ENCODE results near the gene SLC9A5. TPM values are rescaled to one million over a fixed set of nuclear protein-coding genes. Genes with fewer than 3 reads are reported as not detected.

Gene SLC9A5
- polyA plus RNA-seq, 2 of the 4 experiments (the other 2 are of a cell fraction): 0.83 to 2.5 TPM

GRCh38 chr16:67233596-67233995 lies 15.2 kb upstream of the SLC9A5 start:
- DNase-seq (ENCODE audit: low read depth in 1 of 2, low spot score in 1 of 2) (no peak), ATAC-seq (no peak), FAIRE-seq (no peak)
- Histone ChIP-seq H3K27ac (no peak overlapping the region), H3K9me3 (no peaks in the 10 kb centered on the region), H3K4me2 (no peak overlapping the region), H3K4me1 (no peaks in the 10 kb centered on the region), H3K4me3 (no peak overlapping the region)
- ChIA-PET POLR2A (no interaction called here), CTCF (interaction anchor here (2.9 to 14.1 kb wide), 2 partner anchors 12 to 44 kb away, joined by 8 to 138 read pairs; partner anchors contain the start of genes FHOD1 and SLC9A5)
- TF ChIP-seq KDM1A (IDR thresholded peaks at IDR 0.05; ENCODE audit: low read depth): no peak
- 84% methylated on average over 6 of the region's 7 CpGs for WGBS (ENCODE audit: missing lambda C conversion rate)

- WGBS (ENCODE audit: missing lambda C conversion rate): 94% methylated on average over 8 of the region's 10 CpGs
- TF ChIP-seq RAD21 (conservative IDR thresholded peaks at IDR 0.05 in 1 of 2, IDR thresholded peaks at IDR 0.05 in 1 of 2) (no peak), ATOH8 (CRISPR knock-in tag; IDR thresholded peaks at IDR 0.05; ENCODE audit: low read depth) (no peak), HOXB13 (CRISPR knock-in tag; IDR thresholded peaks at IDR 0.05; ENCODE audit: low read depth) (no peak), NFE2L2 (conservative IDR thresholded peaks at IDR 0.05; ENCODE audit: low read length) (no peak), GATA3 (IDR thresholded peaks at IDR 0.05; ENCODE audit: borderline replicate concordance) (no peak), REST (IDR thresholded peaks at IDR 0.05) (no peak)
- DNase-seq (ENCODE audit: low read depth in 1 of 2, low spot score in 1 of 2): no peak
- ChIA-PET POLR2A (no interaction called here), CTCF (interaction anchor here (14.1 kb wide), 1 partner anchor 11 kb away, joined by 138 read pairs; the partner anchor contains the start of genes FHOD1 and SLC9A5)
- no peak overlapping the region for H3K4me3 ChIP-seq
- no peak for FAIRE-seq
- no peak overlapping the region for H3K27ac ChIP-seq
- no peak overlapping the region for H3K4me2 ChIP-seq
- 0 out of 6 replicates have a peak, but pooled peaks of 1 of the 2 experiments have one; percentile 1 for ATAC-seq
- no peaks in the 10 kb centered on the region for H3K4me1 ChIP-seq
- H3K9me3 ChIP-seq: no peaks in the 10 kb centered on the region
Observed at GRCh38 chr16:67234180-67234597, 14.6 kb upstream of the SLC9A5 start.

- DNase-seq (ENCODE audit: low read depth in 1 of 2, low spot score in 1 of 2): no peak
- H3K27ac ChIP-seq: no peak overlapping the region; a peak in 1 of 6 replicates
- POLR2A ChIA-PET: interaction anchor here (0.5 to 3.1 kb wide), 4 partner anchors 8 to 32 kb away, joined by 3 to 20 read pairs (median 3); partner anchors contain the start of genes FHOD1 and TMEM208
- 87% methylated on average over 15 of the region's 17 CpGs for WGBS (ENCODE audit: missing lambda C conversion rate)
- no peaks in the 10 kb centered on the region for H3K9me3 ChIP-seq
- CTCF ChIA-PET: interaction anchor here (0.6 to 14.1 kb wide), 3 partner anchors 9 to 192 kb away, joined by 3 to 138 read pairs (median 5); partner anchors contain the start of genes FHOD1, SLC9A5 and TMEM208
- no peak for FAIRE-seq
- TF ChIP-seq EHMT2 (IDR thresholded peaks at IDR 0.05; ENCODE audit: low read depth) (no peak), TP53 (CRISPR knock-in tag; IDR thresholded peaks at IDR 0.05) (no peak), CEBPB (IDR thresholded peaks at IDR 0.05) (no peak), ZSCAN20 (CRISPR knock-in tag; IDR thresholded peaks at IDR 0.05) (no peak), HOXB5 (CRISPR knock-in tag; IDR thresholded peaks at IDR 0.05) (no peak), CHD4 (IDR thresholded peaks at IDR 0.05; ENCODE audit: borderline replicate concordance) (no peak), POLR2A (IDR thresholded peaks at IDR 0.05; ENCODE audit: low read length) (no peak), RFX5 (IDR thresholded peaks at IDR 0.05) (no peak), CBX8 (IDR thresholded peaks at IDR 0.05) (no peak), EHF (CRISPR knock-in tag; IDR thresholded peaks at IDR 0.05) (no peak)
- peaks cover 13% of the 10 kb centered on the region for H3K4me1 ChIP-seq
- H3K4me2 ChIP-seq: no peak overlapping the region
- no peak overlapping the region for H3K4me3 ChIP-seq
- no peak; a peak in 1 of 6 replicates for ATAC-seq
Observed at GRCh38 chr16:67235816-67236562, 12.8 kb upstream of the SLC9A5 start.
